HL-60 (cell line): ENCODE data around the gene ASB13.

Source experiments
- CTCF ChIP-seq: IDR thresholded peaks from one replicate; pipeline ENCODE4 v1.5.1; 2011; ENCODE audit warnings: low read length, control low read depth, inconsistent platforms; ENCODE audit not compliant: insufficient read depth
- POLR2AphosphoS5 ChIP-seq: IDR thresholded peaks from 2 replicates; pipeline ENCODE4 v1.6.1; 2012; ENCODE audit warnings: low read depth
- SPI1 ChIP-seq: IDR thresholded peaks from 2 replicates; pipeline ENCODE4 v1.6.1; 2012; ENCODE audit warnings: low read depth, mild to moderate bottlenecking, borderline replicate concordance

GRCh38 chr10:5658871-5659618 lies 7.3 kb downstream of the ASB13 start:
- TF ChIP-seq CTCF (no peak), POLR2AphosphoS5 (no peak), SPI1 (no peak)
